Measurements from ENCODE around the gene ABHD12.
A peak's percentile ranks its signal among the peaks of the same experiment; 100 is the strongest.
"Not testable (repeated sequence)": the region's sequence is repeated elsewhere in the genome, so short reads cannot be mapped to it uniquely, and the experiment has no call there.

ABHD12 gene

DNA sequence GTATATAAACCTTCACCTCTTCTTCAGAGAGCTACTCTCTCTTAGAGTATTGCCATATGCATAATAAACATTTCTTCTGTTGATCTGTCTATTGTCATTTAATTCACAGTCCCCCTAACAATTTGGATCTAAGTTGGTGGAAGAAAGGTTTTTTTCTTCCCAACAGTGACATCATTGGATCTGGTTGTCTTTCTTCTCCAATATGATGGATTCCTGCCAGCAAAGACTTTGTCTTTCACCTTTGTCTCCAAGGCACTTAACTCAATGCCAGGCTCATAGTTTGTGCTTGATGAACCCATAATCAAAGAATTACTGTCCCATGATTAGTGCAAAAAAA, 39.6 kb downstream of the ABHD12 start:
- H3K4me1 ChIP-seq (ENCODE audit: control insufficient read depth, insufficient read depth, low read length), result no peaks in the 10 kb centered on the region
- no peaks in the 10 kb centered on the region for H3K27me3 ChIP-seq (replicated peaks; ENCODE audit: control insufficient read depth, insufficient read depth, low read length)
- no peak overlapping the region for H3K4me3 ChIP-seq (ENCODE audit: low read length)
- H3K36me3 ChIP-seq (ENCODE audit: control insufficient read depth, insufficient read depth, low read length, severe bottlenecking), result no peaks in the 10 kb centered on the region
- no peaks in the 10 kb centered on the region for H3K9me3 ChIP-seq (ENCODE audit: control insufficient read depth, low read length)
- DNase-seq (ENCODE audit: low read depth), result no peak
- no peak overlapping the region for H3K9ac ChIP-seq (ENCODE audit: low read length)

DNA sequence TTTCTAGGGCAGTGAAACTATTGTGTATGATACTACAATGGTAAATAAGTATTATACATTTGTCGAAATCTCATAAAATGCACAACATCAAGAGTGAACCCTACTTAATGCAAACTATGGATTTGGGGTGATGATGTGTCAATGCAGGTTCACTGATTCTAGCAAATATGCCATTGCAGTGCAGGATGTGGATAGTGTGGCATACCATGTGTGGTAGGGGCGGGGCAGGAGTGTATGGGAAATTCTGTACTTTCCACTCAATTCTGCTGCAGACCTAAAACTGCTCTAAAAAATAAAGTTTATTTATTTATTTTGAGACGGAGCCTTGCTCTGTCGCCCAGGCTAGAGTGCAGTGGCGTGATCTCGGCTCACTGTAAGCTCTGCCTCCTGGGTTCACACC, 44.3 kb downstream of the ABHD12 start:
- Histone ChIP-seq H3K9ac (ENCODE audit: low read length) (no peak overlapping the region), H3K4me1 (ENCODE audit: control insufficient read depth, insufficient read depth, low read length) (no peaks in the 10 kb centered on the region), H3K9me3 (ENCODE audit: control insufficient read depth, low read length) (no peaks in the 10 kb centered on the region), H3K27me3 (replicated peaks; ENCODE audit: control insufficient read depth, insufficient read depth, low read length) (no peaks in the 10 kb centered on the region), H3K36me3 (ENCODE audit: control insufficient read depth, insufficient read depth, low read length, severe bottlenecking) (no peaks in the 10 kb centered on the region), H3K4me3 (ENCODE audit: low read length) (no peak overlapping the region)
- DNase-seq (ENCODE audit: low read depth), result no peak

DNA sequence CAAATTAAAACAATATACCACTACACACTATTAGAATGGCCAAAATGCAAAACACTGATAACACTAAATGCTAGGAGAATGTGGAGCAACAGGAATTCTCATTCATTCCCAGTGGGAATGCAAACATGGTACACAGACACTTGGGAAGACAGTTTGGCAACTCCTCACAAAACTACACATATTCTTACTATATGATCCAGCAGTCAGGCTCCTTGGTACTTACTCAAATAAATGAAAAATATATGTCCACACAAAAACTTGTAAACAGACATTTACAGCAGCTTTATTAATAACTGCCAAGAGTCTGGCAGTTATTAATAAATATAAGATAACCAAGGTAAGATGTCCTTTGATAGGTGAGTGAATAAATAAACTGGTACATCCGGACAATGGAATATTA, 44.9 kb downstream of the ABHD12 start:
- no peak for DNase-seq (ENCODE audit: low read depth)
- no peaks in the 10 kb centered on the region for H3K36me3 ChIP-seq (ENCODE audit: control insufficient read depth, insufficient read depth, low read length, severe bottlenecking)
- H3K4me3 ChIP-seq (ENCODE audit: low read length), result no peak overlapping the region
- H3K9me3 ChIP-seq (ENCODE audit: control insufficient read depth, low read length), result no peaks in the 10 kb centered on the region
- no peaks in the 10 kb centered on the region for H3K4me1 ChIP-seq (ENCODE audit: control insufficient read depth, insufficient read depth, low read length)
- H3K27me3 ChIP-seq (replicated peaks; ENCODE audit: control insufficient read depth, insufficient read depth, low read length), result no peaks in the 10 kb centered on the region
- H3K9ac ChIP-seq (ENCODE audit: low read length), result no peak overlapping the region

DNA sequence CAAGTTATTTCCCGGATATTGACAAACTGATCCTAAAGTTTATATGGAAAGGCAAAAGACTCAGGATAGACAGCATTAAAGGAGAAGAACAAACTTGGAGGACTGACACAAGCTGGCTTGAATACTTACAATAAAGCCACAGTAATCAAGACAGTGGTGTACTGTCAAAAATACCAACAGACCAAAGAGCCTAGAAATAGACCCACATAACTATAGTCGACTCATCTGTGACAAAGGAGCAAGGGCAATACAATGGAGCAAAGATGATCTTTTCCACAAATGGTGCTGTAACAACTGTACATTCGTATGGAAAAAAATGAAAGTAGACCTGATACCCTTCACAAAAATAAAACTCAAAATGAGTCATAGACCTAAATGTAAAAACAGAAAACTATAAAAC, 46.0 kb downstream of the ABHD12 start:
- H3K4me1 ChIP-seq (ENCODE audit: control insufficient read depth, insufficient read depth, low read length), result no peaks in the 10 kb centered on the region

DNA sequence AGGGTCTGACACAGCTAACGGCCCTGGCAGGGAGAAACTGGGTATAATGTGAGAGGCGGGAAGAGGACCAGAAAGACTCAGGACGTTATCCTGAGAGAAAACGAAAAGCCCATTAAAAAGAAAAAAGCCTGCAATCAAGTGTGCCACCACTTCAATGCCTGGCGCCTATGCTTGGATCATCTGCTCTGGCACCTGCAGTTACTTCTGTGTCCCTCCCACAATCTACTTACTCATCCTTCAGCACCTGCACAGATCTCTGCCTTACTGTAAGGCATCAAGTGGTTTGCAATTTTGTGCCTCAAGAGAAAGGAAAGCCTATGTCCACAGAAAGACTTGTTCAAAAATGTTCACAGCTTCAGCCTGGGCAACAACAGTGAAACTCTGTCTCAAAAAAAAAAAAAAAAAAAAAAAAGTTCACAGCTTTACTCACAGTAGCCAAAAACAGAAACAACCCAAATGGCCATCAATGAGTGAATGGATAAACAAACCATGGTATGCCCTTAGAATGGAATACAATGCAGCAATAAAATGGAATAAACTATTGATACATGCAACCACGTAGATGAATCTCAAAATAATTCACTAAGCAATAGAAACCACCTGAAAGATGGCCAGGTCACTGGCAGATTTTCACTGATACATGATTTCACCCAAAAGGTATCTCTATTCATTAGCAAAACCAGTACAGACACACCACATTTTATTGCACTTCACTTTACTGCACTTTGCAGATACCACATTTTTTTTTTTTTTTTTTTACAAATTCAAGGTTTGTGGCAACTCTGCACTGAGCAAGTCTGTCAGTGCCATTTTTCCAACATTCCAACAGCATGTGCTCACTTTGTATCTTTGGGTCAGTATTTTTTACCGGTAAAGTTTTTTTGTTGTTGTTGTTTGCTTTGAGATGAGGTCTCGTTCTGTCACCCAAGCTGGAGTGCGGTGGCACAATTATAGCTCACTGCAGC, 48.6 kb downstream of the ABHD12 start:
- no peaks in the 10 kb centered on the region for H3K4me1 ChIP-seq (ENCODE audit: control insufficient read depth, insufficient read depth, low read length)
- no peak overlapping the region for H3K9ac ChIP-seq (ENCODE audit: low read length)
- H3K36me3 ChIP-seq (ENCODE audit: control insufficient read depth, insufficient read depth, low read length, severe bottlenecking), result no peaks in the 10 kb centered on the region
- no peaks in the 10 kb centered on the region for H3K9me3 ChIP-seq (ENCODE audit: control insufficient read depth, low read length)
- DNase-seq (ENCODE audit: low read depth), result no peak
- no peaks in the 10 kb centered on the region for H3K27me3 ChIP-seq (replicated peaks; ENCODE audit: control insufficient read depth, insufficient read depth, low read length)
- H3K4me3 ChIP-seq (ENCODE audit: low read length), result no peak overlapping the region

More for the DNA sequence above, 46.0 kb downstream of the ABHD12 start:
- no peak overlapping the region for H3K9ac ChIP-seq (ENCODE audit: low read length)
- no peak overlapping the region for H3K4me3 ChIP-seq (ENCODE audit: low read length)
- H3K9me3 ChIP-seq (ENCODE audit: control insufficient read depth, low read length), result no peaks in the 10 kb centered on the region
- no peaks in the 10 kb centered on the region for H3K27me3 ChIP-seq (replicated peaks; ENCODE audit: control insufficient read depth, insufficient read depth, low read length)
- no peak for DNase-seq (ENCODE audit: low read depth)
- H3K36me3 ChIP-seq (ENCODE audit: control insufficient read depth, insufficient read depth, low read length, severe bottlenecking), result no peaks in the 10 kb centered on the region

DNA sequence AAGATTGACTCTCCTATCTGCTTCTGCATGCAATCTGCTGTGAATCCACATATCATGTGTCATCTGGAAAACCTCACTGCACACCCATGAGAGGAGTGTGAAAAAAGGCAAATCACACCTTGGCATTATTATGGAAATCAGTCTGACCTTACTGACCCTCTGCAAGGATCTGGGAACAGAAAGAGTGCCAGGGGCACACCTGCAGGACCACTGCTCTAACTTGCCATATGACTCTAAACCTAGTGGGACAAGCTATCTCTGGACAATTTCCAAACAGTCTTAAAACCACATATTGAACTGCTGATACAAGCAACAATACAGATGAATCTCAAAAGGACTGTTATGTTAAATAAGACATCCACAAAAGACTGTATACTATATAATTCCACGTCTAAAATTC, 50.3 kb downstream of the ABHD12 start:
- Histone ChIP-seq H3K4me3 (ENCODE audit: low read length) (no peak overlapping the region), H3K9ac (ENCODE audit: low read length) (no peak overlapping the region), H3K4me1 (ENCODE audit: control insufficient read depth, insufficient read depth, low read length) (no peaks in the 10 kb centered on the region), H3K36me3 (ENCODE audit: control insufficient read depth, insufficient read depth, low read length, severe bottlenecking) (no peaks in the 10 kb centered on the region), H3K27me3 (replicated peaks; ENCODE audit: control insufficient read depth, insufficient read depth, low read length) (no peaks in the 10 kb centered on the region), H3K9me3 (ENCODE audit: control insufficient read depth, low read length) (no peaks in the 10 kb centered on the region)
- no peak for DNase-seq (ENCODE audit: low read depth)

DNA sequence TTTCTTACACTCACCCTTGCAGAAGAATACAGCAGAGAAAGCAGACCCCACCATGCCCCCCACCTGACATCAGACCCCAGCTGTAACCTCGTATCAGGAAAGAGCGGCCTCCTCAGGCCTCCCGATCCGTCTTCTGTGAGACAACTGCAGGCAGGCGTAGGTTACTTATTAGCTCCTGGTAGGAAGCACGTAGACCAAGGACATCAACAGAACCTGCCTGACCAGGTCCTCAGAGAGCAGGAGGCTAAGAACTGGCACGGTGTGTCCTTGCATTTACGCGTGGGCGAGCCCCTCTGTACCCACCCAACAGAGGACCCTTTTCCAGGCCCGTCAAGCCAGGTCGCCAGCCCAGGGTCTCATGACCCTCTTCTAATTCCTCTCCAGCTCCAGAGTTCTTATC, 51.0 kb downstream of the ABHD12 start:
- Histone ChIP-seq H3K36me3 (ENCODE audit: control insufficient read depth, insufficient read depth, low read length, severe bottlenecking) (no peaks in the 10 kb centered on the region), H3K9ac (ENCODE audit: low read length) (no peak overlapping the region), H3K4me3 (ENCODE audit: low read length) (no peak overlapping the region)

DNA sequence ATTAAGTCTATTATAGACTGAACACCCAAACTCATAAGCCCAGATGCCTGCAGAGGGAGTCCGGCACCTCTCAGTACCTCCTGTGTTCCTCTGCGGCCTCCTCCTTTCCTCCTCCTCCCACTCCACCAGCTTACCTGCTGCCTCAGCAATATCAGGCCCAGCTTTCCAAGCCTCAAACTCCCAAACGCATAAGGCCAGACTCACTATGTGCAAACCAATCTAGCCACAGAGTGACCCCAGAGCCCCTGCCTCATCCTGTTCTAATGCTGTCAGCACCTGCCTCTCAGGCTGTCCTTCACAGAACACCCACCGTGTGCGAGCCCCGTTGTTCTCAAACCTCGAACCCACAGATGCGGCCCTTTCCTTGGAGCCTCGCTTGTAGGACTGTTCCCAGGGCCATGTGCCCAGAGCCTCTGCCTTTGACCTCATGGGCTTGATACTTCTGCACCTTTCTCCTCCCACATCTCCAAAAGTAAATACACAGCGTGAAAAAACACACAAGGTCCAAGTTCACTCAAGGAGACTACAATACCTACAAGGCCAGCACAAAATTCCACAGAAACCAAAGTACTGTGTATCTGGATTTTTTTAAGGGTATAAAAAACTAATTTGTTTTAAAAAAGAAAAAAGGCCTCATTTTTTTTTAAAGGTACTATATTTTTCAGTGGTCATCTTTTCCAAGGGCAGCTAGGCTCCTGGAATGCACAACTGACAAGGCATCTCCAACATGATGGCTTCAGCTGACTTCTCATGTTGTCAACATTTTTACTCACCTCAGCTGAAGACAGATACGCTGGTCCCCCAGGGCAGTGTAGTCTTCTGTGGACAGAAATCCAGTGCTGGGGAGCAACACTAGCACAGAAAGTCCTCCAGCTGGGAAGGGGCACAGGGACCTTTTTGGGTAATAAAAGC, 52.3 kb downstream of the ABHD12 start:
- H3K4me3 ChIP-seq (ENCODE audit: low read length), result no peak overlapping the region
- H3K4me1 ChIP-seq (ENCODE audit: control insufficient read depth, insufficient read depth, low read length), result no peaks in the 10 kb centered on the region
- H3K36me3 ChIP-seq (ENCODE audit: control insufficient read depth, insufficient read depth, low read length, severe bottlenecking), result no peaks in the 10 kb centered on the region
- no peak for DNase-seq (ENCODE audit: low read depth)
- no peaks in the 10 kb centered on the region for H3K27me3 ChIP-seq (replicated peaks; ENCODE audit: control insufficient read depth, insufficient read depth, low read length)
- H3K9ac ChIP-seq (ENCODE audit: low read length), result no peak overlapping the region
- no peaks in the 10 kb centered on the region for H3K9me3 ChIP-seq (ENCODE audit: control insufficient read depth, low read length)

More for the DNA sequence above, 51.0 kb downstream of the ABHD12 start:
- H3K4me1 ChIP-seq (ENCODE audit: control insufficient read depth, insufficient read depth, low read length), result no peaks in the 10 kb centered on the region
- DNase-seq (ENCODE audit: low read depth), result no peak
- H3K9me3 ChIP-seq (ENCODE audit: control insufficient read depth, low read length), result no peaks in the 10 kb centered on the region
- no peaks in the 10 kb centered on the region for H3K27me3 ChIP-seq (replicated peaks; ENCODE audit: control insufficient read depth, insufficient read depth, low read length)

DNA sequence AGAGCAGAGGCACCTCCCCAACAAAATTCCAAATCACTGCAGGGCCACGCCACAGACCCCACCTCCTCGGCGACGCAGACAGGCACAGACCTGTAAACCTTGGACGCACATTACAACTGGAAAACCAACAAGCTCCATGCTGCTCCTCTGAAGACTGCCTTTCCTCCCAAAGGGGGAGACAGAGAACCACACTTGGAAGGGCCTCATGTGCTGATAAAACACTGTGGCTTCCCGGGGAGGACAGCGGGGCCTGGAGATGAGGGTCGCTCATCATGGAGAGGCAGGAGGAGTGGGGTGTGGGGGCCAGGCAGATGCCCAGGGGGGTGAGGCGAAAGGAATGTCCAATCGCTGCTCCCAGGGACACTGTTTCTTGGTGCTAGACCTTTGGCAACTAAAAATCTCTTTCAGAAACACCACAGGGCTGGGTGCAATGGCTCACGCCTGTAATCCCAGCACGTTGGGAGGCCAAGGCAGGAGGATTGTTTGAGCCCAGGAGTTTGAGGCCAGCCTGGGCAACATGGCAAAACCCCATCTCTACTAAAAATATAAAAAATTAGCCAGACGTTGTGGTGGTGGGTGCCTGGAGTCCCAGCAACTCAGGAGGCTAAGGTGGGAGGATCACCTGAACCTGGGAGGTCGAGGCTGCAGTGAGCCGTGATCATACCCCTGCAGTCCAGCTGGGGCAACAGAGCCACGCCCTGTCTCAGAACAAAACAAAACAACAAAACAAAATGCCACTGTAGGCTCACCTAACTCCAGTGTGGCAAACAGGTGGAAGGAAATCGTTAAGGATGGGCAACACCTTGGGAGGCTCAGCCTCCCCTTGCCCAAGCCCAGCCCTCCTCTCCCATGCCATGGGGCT, 53.8 kb downstream of the ABHD12 start:
- no peaks in the 10 kb centered on the region for H3K36me3 ChIP-seq (ENCODE audit: control insufficient read depth, insufficient read depth, low read length, severe bottlenecking)
- DNase-seq (ENCODE audit: low read depth), result peak; percentile 16

DNA sequence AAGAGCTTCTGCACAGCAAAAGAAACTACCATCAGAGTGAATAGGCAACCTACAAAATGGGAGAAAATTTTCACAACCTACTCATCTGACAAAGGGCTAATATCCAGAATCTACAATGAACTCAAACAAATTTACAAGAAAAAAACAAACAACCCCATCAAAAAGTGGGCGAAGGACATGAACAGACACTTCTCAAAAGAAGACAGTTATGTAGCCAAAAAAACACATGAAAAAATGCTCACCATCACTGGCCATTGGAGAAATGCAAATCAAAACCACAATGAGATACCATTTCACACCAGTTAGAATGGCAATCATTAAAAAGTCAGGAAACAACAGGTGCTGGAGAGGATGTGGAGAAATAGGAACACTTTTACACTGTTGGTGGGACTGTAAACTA, 55.7 kb downstream of the ABHD12 start:
- not testable (repeated sequence) for H3K4me3 ChIP-seq (ENCODE audit: low read length); H3K9ac ChIP-seq (ENCODE audit: low read length); H3K4me1 ChIP-seq (ENCODE audit: control insufficient read depth, insufficient read depth, low read length); DNase-seq (ENCODE audit: low read depth); H3K9me3 ChIP-seq (ENCODE audit: control insufficient read depth, low read length); H3K36me3 ChIP-seq (ENCODE audit: control insufficient read depth, insufficient read depth, low read length, severe bottlenecking); H3K27me3 ChIP-seq (replicated peaks; ENCODE audit: control insufficient read depth, insufficient read depth, low read length)

More for the DNA sequence above, 53.8 kb downstream of the ABHD12 start:
- Histone ChIP-seq H3K4me3 (ENCODE audit: low read length) (no peak overlapping the region), H3K9me3 (ENCODE audit: control insufficient read depth, low read length) (no peaks in the 10 kb centered on the region), H3K4me1 (ENCODE audit: control insufficient read depth, insufficient read depth, low read length) (no peaks in the 10 kb centered on the region), H3K9ac (ENCODE audit: low read length) (no peak overlapping the region), H3K27me3 (replicated peaks; ENCODE audit: control insufficient read depth, insufficient read depth, low read length) (no peaks in the 10 kb centered on the region)

Data from adipocyte (in vitro differentiated cells).